Thymus (tissue), 11 donors: Measurements from ENCODE around the gene CCDC73. TPM values are rescaled to one million over a fixed set of nuclear protein-coding genes. Genes with fewer than 3 reads are reported as not detected.
"Not testable (repeated sequence)": the region's sequence is repeated elsewhere in the genome, so short reads cannot be mapped to it uniquely, and the experiment has no call there.

ENCODE experiments used
- DNase-seq, 9 donors: peaks; one replicate each; pipeline ENCODE4 v3.0.0-alpha.2; 2013; ENCODE audit warnings: low spot score in 9 of 9, low read depth in 6 of 9, missing footprints in 1 of 9
- H3K27ac ChIP-seq, 2 donors: one replicate each; pipeline ENCODE4 v1.5.1; 2013; ENCODE audit warnings: control low read depth in 1 of 2, low read depth in 1 of 2, low read length in 1 of 2, mild to moderate bottlenecking in 1 of 2, moderate library complexity in 1 of 2
- H3K27me3 ChIP-seq, 2 donors: one replicate each; pipeline ENCODE4 v1.5.1; 2013; ENCODE audit warnings: low read length in 1 of 2; ENCODE audit not compliant: control insufficient read depth in 2 of 2, insufficient read depth in 1 of 2
- H3K36me3 ChIP-seq, 2 donors: one replicate each; pipeline ENCODE4 v1.5.1; 2013; ENCODE audit warnings: low read length in 1 of 2, mild to moderate bottlenecking in 1 of 2, moderate library complexity in 1 of 2; ENCODE audit not compliant: control insufficient read depth in 2 of 2, insufficient read depth in 2 of 2
- H3K4me1 ChIP-seq, 2 donors: one replicate each; pipeline ENCODE4 v1.5.1; 2013; ENCODE audit warnings: low read length in 2 of 2; ENCODE audit not compliant: control insufficient read depth in 2 of 2, insufficient read depth in 2 of 2
- H3K4me3 ChIP-seq, 2 donors: one replicate each; pipeline ENCODE4 v1.5.1; 2013; ENCODE audit warnings: low read length in 2 of 2, control low read depth in 1 of 2, mild to moderate bottlenecking in 1 of 2
- H3K9me3 ChIP-seq, 2 donors: one replicate each; pipeline ENCODE4 v1.5.1; 2013; ENCODE audit warnings: low read length in 1 of 2, mild to moderate bottlenecking in 1 of 2; ENCODE audit not compliant: control insufficient read depth in 2 of 2, insufficient read depth in 1 of 2
- WGBS: extraction: QIAGEN DNeasy Blood & Tissue Kit; methylation state at CpG from one replicate; pipeline ENCODE4 v1.1.7; 2013; 5-methylcytosine and 5-hydroxymethylcytosine counted together
- polyA plus RNA-seq: library from polyadenylated mRNA; stranded (reverse); fragments of 200-250 nt; gene quantifications from one replicate; pipeline ENCODE4 v1.2.3, GENCODE V29; 2013
- total RNA-seq: library from RNA; stranded (reverse); fragments of 120-200 nt; gene quantifications from one replicate; pipeline ENCODE4 v1.2.4, GENCODE V29; 2013
- donor health status: healthy.

CCDC73 gene
- total and polyA plus RNA-seq, 2 donors, result 0.05 to 0.25 TPM

DNA sequence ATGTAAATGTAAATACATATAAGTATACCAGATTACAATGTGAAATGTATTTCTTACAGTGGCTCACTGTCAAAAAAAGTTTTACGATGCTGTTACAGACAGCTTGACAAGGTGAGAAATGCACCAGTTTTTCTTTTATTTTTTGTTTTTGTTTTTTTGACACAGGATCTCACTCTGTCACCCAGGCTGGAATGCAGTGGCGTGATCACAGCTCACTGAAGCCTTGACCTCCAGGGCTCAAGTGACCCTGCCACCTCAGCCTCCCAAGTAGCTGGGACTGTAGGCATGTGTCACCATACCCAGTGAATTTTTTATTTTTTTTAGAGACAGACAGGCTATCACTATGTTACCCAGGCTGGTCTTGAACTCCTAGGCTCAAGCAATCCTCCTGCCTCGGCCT is 9.2 kb downstream of the CCDC73 start:
- no peaks in the 10 kb centered on the region for H3K9me3 ChIP-seq
- no peak overlapping the region for H3K27ac ChIP-seq
- 96% methylated on average over 3 of the region's 3 CpGs for WGBS
- H3K4me1 ChIP-seq, result no peaks in the 10 kb centered on the region
- H3K27me3 ChIP-seq, result no peaks in the 10 kb centered on the region
- H3K36me3 ChIP-seq, result no peaks in the 10 kb centered on the region
- DNase-seq, result no peak
- H3K4me3 ChIP-seq, result no peak overlapping the region

DNA sequence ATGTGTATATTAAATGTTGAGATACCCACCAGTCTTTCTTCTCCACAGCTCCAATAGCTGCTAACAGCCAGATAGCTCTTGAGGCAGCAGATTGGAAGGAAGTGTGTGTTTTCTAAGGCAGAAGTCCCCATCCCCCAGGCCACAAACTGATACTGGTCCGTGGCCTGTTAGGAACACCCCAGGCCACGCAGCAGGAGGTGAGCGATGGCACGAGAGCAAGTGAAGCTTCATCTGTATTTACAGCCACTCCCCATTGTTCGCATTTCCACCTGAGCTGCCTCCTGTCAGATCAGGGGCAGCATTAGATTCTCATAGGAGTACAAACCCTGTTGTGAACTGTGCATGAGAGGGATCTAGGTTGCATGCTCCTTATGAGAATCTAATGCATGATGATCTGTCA is 12.7 kb downstream of the CCDC73 start:
- no peak for DNase-seq
- no peaks in the 10 kb centered on the region for H3K36me3 ChIP-seq
- no peak overlapping the region for H3K27ac ChIP-seq
- no peaks in the 10 kb centered on the region for H3K4me1 ChIP-seq
- no peaks in the 10 kb centered on the region for H3K27me3 ChIP-seq
- no peak overlapping the region for H3K4me3 ChIP-seq
- no peaks in the 10 kb centered on the region for H3K9me3 ChIP-seq
- 90% methylated on average over 5 of the region's 5 CpGs for WGBS

DNA sequence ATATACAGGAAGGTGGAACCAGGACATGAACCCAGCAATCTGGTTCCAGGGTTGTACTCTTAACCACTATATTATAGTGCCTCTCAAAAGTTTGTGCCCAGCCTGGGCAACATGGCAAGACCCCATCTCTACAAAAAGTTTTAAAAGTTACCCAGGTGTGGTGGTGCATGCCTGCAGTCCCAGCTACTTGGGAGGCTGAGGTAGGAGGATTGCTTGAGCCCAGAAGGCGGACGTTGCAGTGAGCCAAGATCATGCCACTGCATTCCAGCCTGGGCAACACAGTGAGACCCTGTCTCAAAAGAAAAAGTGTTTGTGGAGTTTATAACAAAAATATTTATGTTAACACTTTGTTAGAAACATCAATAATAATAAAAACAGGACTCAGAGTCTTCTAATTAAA is 13.6 kb downstream of the CCDC73 start:
- H3K4me3 ChIP-seq, H3K9me3 ChIP-seq, DNase-seq, H3K4me1 ChIP-seq, H3K27me3 ChIP-seq, H3K36me3 ChIP-seq, H3K27ac ChIP-seq: not testable (repeated sequence)
- 98% methylated on average over 2 of the region's 2 CpGs for WGBS

DNA sequence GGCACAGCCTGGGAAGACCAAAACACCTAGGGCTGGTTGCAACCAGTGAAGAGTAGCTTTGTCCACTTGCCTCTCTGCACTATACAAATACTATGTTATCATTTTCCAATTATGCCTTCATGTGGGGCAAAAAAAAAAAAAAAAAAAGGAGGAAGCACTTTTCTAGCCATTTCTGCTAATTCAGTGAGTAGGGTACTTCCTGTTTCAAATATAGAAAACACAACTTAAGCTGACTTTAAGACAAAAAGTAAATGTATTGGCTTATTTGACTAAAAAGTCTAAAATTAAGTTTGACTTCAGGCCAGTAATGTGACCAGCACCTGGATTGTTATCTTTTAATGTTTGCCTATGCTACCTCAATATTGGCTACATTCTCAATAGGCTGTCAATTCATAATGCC is 15.3 kb downstream of the CCDC73 start:
- Histone ChIP-seq H3K27me3 (no peaks in the 10 kb centered on the region), H3K4me3 (no peak overlapping the region), H3K9me3 (no peaks in the 10 kb centered on the region), H3K27ac (no peak overlapping the region), H3K36me3 (no peaks in the 10 kb centered on the region), H3K4me1 (no peaks in the 10 kb centered on the region)
- no peak for DNase-seq

DNA sequence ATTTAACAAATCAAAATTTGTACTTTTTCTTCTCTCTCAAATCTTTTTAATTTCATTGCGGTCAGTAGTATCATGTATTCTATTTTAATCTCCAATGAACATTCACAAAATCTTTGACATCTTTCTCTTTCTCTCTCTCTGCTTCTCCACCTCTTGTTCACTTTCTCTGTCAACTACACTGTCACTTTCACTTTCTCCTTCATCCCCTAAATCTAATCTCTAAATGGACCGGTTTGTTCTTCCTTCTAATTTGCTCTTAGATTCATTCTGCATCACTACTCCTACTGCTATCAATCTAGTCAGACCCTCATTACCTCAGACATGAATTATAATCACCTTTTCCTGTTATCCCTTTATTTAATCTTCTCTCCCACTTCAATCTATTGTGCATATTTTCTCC is 18.6 kb downstream of the CCDC73 start:
- Histone ChIP-seq H3K4me1 (no peaks in the 10 kb centered on the region), H3K36me3 (no peaks in the 10 kb centered on the region), H3K4me3 (no peak overlapping the region), H3K27me3 (no peaks in the 10 kb centered on the region), H3K9me3 (no peaks in the 10 kb centered on the region), H3K27ac (no peak overlapping the region)
- 45% methylated on average over 2 of the region's 2 CpGs for WGBS
- DNase-seq, result no peak

DNA sequence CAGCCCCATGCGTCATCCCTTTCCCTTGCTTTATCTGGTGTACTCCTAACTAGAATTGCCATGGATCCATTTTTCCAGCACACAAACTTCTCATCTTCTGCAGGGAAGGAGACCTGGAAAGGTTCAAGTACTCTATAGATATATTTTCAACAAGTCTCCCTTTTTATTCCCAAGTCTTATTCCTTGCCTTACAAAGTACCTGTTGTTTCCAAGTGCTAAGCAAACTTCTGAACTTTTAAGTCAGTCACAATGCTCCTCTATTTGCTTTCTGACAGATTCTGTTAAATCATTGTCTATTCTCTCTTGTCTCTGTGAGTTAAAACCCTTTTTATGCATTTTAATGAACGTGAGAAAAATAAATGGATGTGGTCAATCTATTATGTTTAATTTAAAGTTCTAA is 20.4 kb downstream of the CCDC73 start:
- WGBS, result 76% methylated on average over 2 of the region's 2 CpGs
- H3K36me3 ChIP-seq, result no peaks in the 10 kb centered on the region
- DNase-seq, result no peak

DNA sequence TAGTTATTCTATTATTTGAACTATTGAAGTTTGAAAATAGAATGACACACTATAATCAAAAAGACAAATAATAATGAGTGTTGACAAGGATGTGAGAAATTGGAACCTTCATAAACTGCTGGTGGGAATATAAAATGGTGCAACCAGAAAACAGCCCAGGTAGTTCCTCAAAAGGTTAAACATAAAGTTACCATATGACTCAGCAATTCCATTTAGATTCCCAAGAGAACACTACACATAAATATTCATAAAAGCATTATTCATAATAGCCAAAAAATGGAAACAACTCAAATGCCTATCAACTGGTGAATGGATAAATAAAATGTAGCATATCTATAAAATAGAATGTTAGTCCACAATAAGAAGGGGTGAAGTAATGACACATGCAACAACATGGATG is 21.7 kb downstream of the CCDC73 start:
- H3K36me3 ChIP-seq, result no peaks in the 10 kb centered on the region

More for the DNA sequence above, 20.4 kb downstream of the CCDC73 start:
- Histone ChIP-seq H3K27me3 (no peaks in the 10 kb centered on the region), H3K9me3 (no peaks in the 10 kb centered on the region), H3K4me1 (no peaks in the 10 kb centered on the region), H3K4me3 (no peak overlapping the region), H3K27ac (no peak overlapping the region)

DNA sequence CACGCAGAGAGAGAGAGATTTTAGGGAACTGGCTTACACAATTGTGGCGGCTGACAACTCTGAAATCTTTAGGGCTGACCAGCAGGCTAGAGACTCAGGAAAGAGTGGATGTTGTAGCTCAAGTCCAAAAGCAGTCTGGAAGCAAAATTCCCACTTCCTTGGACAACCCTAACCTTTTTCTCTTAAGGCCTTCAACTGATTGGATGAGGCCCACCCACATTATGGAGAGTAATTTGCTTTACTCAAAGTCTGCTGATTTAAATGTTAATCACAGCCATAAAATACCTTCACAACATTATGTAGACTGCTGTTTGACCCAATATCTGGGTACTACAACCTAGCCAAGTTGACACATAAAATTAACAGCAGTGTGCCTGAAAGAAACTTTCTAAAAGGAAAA is 32.7 kb downstream of the CCDC73 start:
- not testable (repeated sequence) for H3K9me3 ChIP-seq, H3K27me3 ChIP-seq, DNase-seq, H3K27ac ChIP-seq, H3K4me3 ChIP-seq, H3K4me1 ChIP-seq, H3K36me3 ChIP-seq
- WGBS, result 97% methylated on average over 2 of the region's 2 CpGs

More for the DNA sequence above, 21.7 kb downstream of the CCDC73 start:
- Histone ChIP-seq H3K27ac (no peak overlapping the region), H3K4me3 (no peak overlapping the region), H3K4me1 (no peaks in the 10 kb centered on the region), H3K27me3 (no peaks in the 10 kb centered on the region), H3K9me3 (no peaks in the 10 kb centered on the region)
- no peak for DNase-seq

DNA sequence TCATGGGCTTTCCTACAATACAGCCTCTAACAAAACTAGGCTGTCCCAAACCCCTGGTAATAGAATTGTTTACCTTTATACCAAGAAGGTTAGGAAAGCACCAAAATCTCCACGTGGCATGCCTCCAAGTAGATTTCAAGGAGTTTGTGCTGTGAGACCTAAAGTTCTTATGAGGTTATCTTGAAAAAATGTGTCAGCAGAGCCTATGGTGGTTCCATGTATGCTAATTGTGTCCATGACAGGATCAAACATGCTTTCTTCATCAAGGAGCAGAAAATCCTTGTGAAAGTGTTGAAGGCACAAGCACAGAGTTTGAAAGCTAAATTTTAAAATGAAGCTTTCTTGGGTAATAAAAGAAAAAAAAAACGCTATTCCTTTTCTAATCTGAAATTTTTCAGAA is 36.2 kb downstream of the CCDC73 start:
- H3K27ac ChIP-seq, result no peak overlapping the region
- peaks cover 0 to 3% of the 10 kb centered on the region in 2 donors for H3K9me3 ChIP-seq
- WGBS, result 84% methylated on average over 2 of the region's 2 CpGs
- H3K27me3 ChIP-seq, result no peaks in the 10 kb centered on the region
- no peaks in the 10 kb centered on the region for H3K36me3 ChIP-seq
- no peaks in the 10 kb centered on the region for H3K4me1 ChIP-seq
- DNase-seq, result peak in 1 of 9 donors; percentile 8
- H3K4me3 ChIP-seq, result no peak overlapping the region

DNA sequence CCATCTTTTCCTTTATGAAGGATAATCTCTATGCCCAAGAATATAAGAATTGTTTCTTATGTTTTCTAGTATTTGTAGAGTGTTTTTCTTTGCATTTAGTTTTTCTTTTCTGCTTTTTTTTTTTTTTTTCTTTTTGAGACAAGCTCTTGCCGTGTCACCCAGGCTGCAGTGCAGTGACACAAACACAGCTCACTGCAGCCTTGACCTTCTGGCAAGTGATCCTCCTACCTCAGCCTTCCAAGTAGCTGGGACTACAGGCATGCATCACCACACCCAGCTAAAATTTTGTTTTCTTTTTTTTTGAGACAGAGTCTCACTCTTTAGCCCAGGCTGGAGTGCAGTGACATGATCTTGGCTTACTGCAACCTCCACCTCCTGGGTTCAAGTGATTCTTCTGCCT is 41.3 kb downstream of the CCDC73 start:
- WGBS, result 95% methylated on average over 1 of the region's 1 CpG
- not testable (repeated sequence) for DNase-seq, H3K27me3 ChIP-seq, H3K4me3 ChIP-seq, H3K27ac ChIP-seq, H3K9me3 ChIP-seq, H3K4me1 ChIP-seq, H3K36me3 ChIP-seq
